Tibial nerve (tissue), 4 donors: ENCODE measurements around the gene RGS5. TPM values are rescaled to one million over a fixed set of nuclear protein-coding genes. Genes with fewer than 3 reads are reported as not detected.
A peak's percentile ranks its signal among the peaks of the same experiment; 100 is the strongest.

Source experiments
- DNase-seq, 2 donors: peaks; one replicate each; pipeline ENCODE4 v3.0.0-alpha.2; 2019; ENCODE audit warnings: low spot score in 2 of 2
- H3K27ac ChIP-seq, 4 donors: fragments of 200-600 bp; sonication (generic) in 3 of 4; one replicate each; pipeline ENCODE4 v1.5.1; 2017 to 2019; ENCODE audit warnings: mild to moderate bottlenecking in 1 of 4
- H3K27me3 ChIP-seq, 2 donors: fragments of 200-600 bp; sonication (generic) in 1 of 2; one replicate each; pipeline versions ENCODE4 v1.5.1 to v1.6.0; 2017 to 2019
- H3K36me3 ChIP-seq, 3 donors: fragments of 200-600 bp; sonication (generic); one replicate each; pipeline ENCODE4 v1.5.1; 2018 to 2019
- H3K4me1 ChIP-seq, 4 donors: fragments of 200-600 bp; sonication (generic) in 3 of 4; one replicate each; pipeline ENCODE4 v1.5.1; 2017 to 2019
- H3K4me3 ChIP-seq, 4 donors: fragments of 200-600 bp; sonication (generic) in 3 of 4; one replicate each; pipeline ENCODE4 v1.5.1; 2017 to 2019; ENCODE audit warnings: mild to moderate bottlenecking in 1 of 4, moderate library complexity in 1 of 4
- H3K9me3 ChIP-seq, 4 donors: fragments of 200-600 bp; sonication (generic) in 3 of 4; one replicate each; pipeline ENCODE4 v1.5.1; 2017 to 2019
- CTCF ChIP-seq, 5 experiments: fragments of 200-600 bp in 3 of 5; fragments of 450-650 bp in 2 of 5; sonication (generic) in 3 of 5; IDR thresholded peaks; one replicate each; pipeline ENCODE4 v1.5.1; 2016 to 2019; ENCODE audit warnings: antibody characterized with exemption in 5 of 5, mild to moderate bottlenecking in 3 of 5, moderate library complexity in 2 of 5
- EP300 ChIP-seq, 2 donors: sonication (generic); formaldehyde crosslinking; IDR thresholded peaks; one replicate each; pipeline ENCODE4 v1.6.1; 2017; ENCODE audit warnings: antibody characterized with exemption in 2 of 2, mild to moderate bottlenecking in 1 of 2
- POLR2A ChIP-seq, 2 donors: fragments of 450-650 bp; IDR thresholded peaks; one replicate each; pipeline ENCODE4 v1.6.1; 2017; ENCODE audit warnings: antibody characterized with exemption in 2 of 2, mild to moderate bottlenecking in 2 of 2, moderate library complexity in 2 of 2
- WGBS, 2 donors: methylation state at CpG; one replicate each; pipeline ENCODE4 v1.1.5; 2018; 5-methylcytosine and 5-hydroxymethylcytosine counted together
- total RNA-seq, 4 donors: library from RNA; depleted of rRNA; stranded (reverse); fragments of >200 nt; gene quantifications; one replicate each; pipeline ENCODE4 v1.1.0, GENCODE V29; 2016

The RGS5 gene
- total RNA-seq, 4 donors from 2014 or later, result 21.3 to 71.0 (median 43.7) TPM

GRCh38 chr1:163170331-163170730 is 32.4 kb downstream of the RGS5 start:
- H3K4me1 ChIP-seq, result peaks cover 0 to 49% (median 9%) of the 10 kb centered on the region in 4 donors

DNA sequence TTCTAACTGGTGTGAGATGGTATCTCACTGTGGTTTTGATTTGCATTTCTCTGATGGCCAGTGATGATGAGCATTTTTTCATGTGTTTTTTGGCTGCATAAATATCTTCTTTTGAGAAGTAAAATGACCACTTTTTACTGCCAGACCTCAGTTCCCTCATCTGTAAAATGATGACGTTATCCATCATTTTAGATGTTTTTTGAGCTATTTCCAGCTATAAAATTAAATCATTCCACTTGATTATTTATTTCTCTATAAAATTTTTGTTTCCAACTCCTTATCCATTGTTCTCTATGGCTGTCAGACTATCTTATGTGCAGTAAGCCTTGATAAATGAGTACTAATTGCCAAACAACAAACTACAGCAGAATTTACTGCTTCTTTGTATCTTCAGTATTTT is 33.2 kb downstream of the RGS5 start:
- H3K4me3 ChIP-seq, result no peak overlapping the region
- no peak for DNase-seq
- no peak overlapping the region for H3K27ac ChIP-seq
- H3K27me3 ChIP-seq, result no peaks in the 10 kb centered on the region
- peaks cover 0 to 42% (median 9%) of the 10 kb centered on the region in 4 donors for H3K4me1 ChIP-seq
- H3K9me3 ChIP-seq, result no peaks in the 10 kb centered on the region
- TF ChIP-seq EP300 (IDR thresholded peaks at IDR 0.05), result no peak
- no peak for TF ChIP-seq POLR2A (IDR thresholded peaks at IDR 0.05)
- no peak for TF ChIP-seq CTCF (IDR thresholded peaks at IDR 0.05)
- no peaks in the 10 kb centered on the region for H3K36me3 ChIP-seq
- 78 to 80% methylated on average over 1 of the region's 1 CpG for WGBS, 2 donors

More at GRCh38 chr1:163170331-163170730, 32.4 kb downstream of the RGS5 start:
- Histone ChIP-seq H3K36me3 (no peaks in the 10 kb centered on the region), H3K4me3 (no peak overlapping the region), H3K27ac (no peak overlapping the region), H3K9me3 (no peaks in the 10 kb centered on the region), H3K27me3 (no peaks in the 10 kb centered on the region)
- WGBS, 2 donors, result 82 to 92% methylated on average over 1 of the region's 1 CpG
- TF ChIP-seq POLR2A (IDR thresholded peaks at IDR 0.05) (no peak), CTCF (IDR thresholded peaks at IDR 0.05) (no peak), EP300 (IDR thresholded peaks at IDR 0.05) (no peak)
- no peak for DNase-seq

GRCh38 chr1:163168053-163168452 is 34.7 kb downstream of the RGS5 start:
- H3K36me3 ChIP-seq, result no peaks in the 10 kb centered on the region
- no peaks in the 10 kb centered on the region for H3K9me3 ChIP-seq
- DNase-seq, result no peak
- no peak overlapping the region for H3K4me3 ChIP-seq
- no peak overlapping the region for H3K27ac ChIP-seq
- H3K4me1 ChIP-seq, result peaks cover 0 to 34% (median 9%) of the 10 kb centered on the region in 4 donors
- WGBS, 2 donors, result 12 to 14% methylated on average over 1 of the region's 1 CpG
- TF ChIP-seq EP300 (IDR thresholded peaks at IDR 0.05) (peak in 1 of 2 donors; percentile 27), CTCF (IDR thresholded peaks at IDR 0.05) (no peak)
- H3K27me3 ChIP-seq, result no peaks in the 10 kb centered on the region

GRCh38 chr1:163166886-163167555 is 35.7 kb downstream of the RGS5 start:
- TF ChIP-seq POLR2A (IDR thresholded peaks at IDR 0.05) (no peak), CTCF (IDR thresholded peaks at IDR 0.05) (no peak), EP300 (IDR thresholded peaks at IDR 0.05) (no peak)
- Histone ChIP-seq H3K27me3 (no peaks in the 10 kb centered on the region), H3K4me1 (peaks cover 0 to 26% (median 6%) of the 10 kb centered on the region in 4 donors), H3K9me3 (no peaks in the 10 kb centered on the region), H3K4me3 (no peak overlapping the region), H3K27ac (no peak overlapping the region), H3K36me3 (no peaks in the 10 kb centered on the region)
- DNase-seq, result no peak
- WGBS, 2 donors, result 70% methylated on average over 6 of the region's 6 CpGs

DNA sequence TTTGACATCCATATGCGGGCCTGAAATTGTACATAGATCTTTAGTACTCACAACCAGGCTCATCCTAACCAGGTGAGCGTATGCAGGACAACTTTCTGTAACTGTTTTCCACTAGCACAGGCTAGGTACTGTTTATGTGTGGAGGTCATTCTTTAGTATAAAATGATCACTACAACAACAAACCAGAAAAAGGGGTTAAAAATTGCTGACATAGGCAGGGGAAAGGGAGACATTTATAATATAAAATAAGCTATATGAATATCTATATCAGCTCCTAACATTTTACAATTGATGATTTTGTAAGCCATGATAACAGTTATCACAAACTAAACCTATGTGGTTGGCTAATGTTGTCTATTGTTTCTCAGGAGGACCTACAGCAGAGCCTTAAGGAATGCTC is 37.6 kb downstream of the RGS5 start:
- Histone ChIP-seq H3K36me3 (peaks cover 0 to 5% (median 0%) of the 10 kb centered on the region in 3 donors), H3K4me1 (peaks cover 0 to 26% (median 5%) of the 10 kb centered on the region in 4 donors), H3K9me3 (no peaks in the 10 kb centered on the region), H3K27ac (no peak overlapping the region), H3K27me3 (no peaks in the 10 kb centered on the region), H3K4me3 (no peak overlapping the region)
- DNase-seq, result no peak
- TF ChIP-seq POLR2A (IDR thresholded peaks at IDR 0.05), result no peak
- 97% methylated on average over 2 of the region's 2 CpGs for WGBS, 2 donors
